Measurements from ENCODE around the gene CIDEB. TPM values are rescaled to one million over a fixed set of nuclear protein-coding genes. Genes with fewer than 3 reads are reported as not detected.

CIDEB gene
- total RNA-seq, 4 donors from 2014 or later: 6.7 to 168 (median 23.6) TPM

GRCh38 chr14:24273422-24273998, 34.3 kb downstream of the CIDEB start:
- intact Hi-C loops (cut with DNase I; ENCODE audit: low total_unique reads): no loop called here
- Histone ChIP-seq H3K27ac (peak overlapping the region in 2 of 4 donors; percentile 12 to 23), H3K4me3 (no peak overlapping the region), H3K36me3 (no peaks in the 10 kb centered on the region), H3K4me1 (peaks cover 0 to 15% (median 2%) of the 10 kb centered on the region in 4 donors), H3K27me3 (no peaks in the 10 kb centered on the region), H3K9me3 (no peaks in the 10 kb centered on the region)
- in situ Hi-C loops (cut with MboI; ENCODE audit: low pct_ligation_motif_present in 1 of 4, low pct_unique_long_range_greater_than_20kb in 1 of 4, low sequenced_read_pairs in 3 of 4): no loop called here
- WGBS, 2 donors (ENCODE audit: low coverage in 1 of 2): 56 to 78% methylated on average over 1 to 3 of the region's 3 CpGs
- DNase-seq: no peak
- TF ChIP-seq EP300 (IDR thresholded peaks at IDR 0.05; ENCODE audit: low read depth): no peak
- no peak for TF ChIP-seq CTCF (IDR thresholded peaks at IDR 0.05)
- TF ChIP-seq POLR2A (IDR thresholded peaks at IDR 0.05): no peak
- no peak for TF ChIP-seq POLR2AphosphoS5 (IDR thresholded peaks at IDR 0.05)

GRCh38 chr14:24272467-24272866, 35.3 kb downstream of the CIDEB start:
- Histone ChIP-seq H3K36me3 (peaks cover 0 to 4% (median 0%) of the 10 kb centered on the region in 4 donors), H3K27ac (no peak overlapping the region), H3K27me3 (no peaks in the 10 kb centered on the region), H3K4me3 (no peak overlapping the region), H3K4me1 (peaks cover 0 to 15% (median 2%) of the 10 kb centered on the region in 4 donors), H3K9me3 (no peaks in the 10 kb centered on the region)
- DNase-seq: no peak
- WGBS, 2 donors (ENCODE audit: low coverage in 1 of 2): 91 to 100% methylated on average over 2 of the region's 2 CpGs
- TF ChIP-seq CTCF (IDR thresholded peaks at IDR 0.05) (no peak), POLR2A (IDR thresholded peaks at IDR 0.05) (no peak), POLR2AphosphoS5 (IDR thresholded peaks at IDR 0.05) (no peak), EP300 (IDR thresholded peaks at IDR 0.05; ENCODE audit: low read depth) (no peak)
- in situ Hi-C loops (cut with MboI; ENCODE audit: low pct_ligation_motif_present in 1 of 4, low pct_unique_long_range_greater_than_20kb in 1 of 4, low sequenced_read_pairs in 3 of 4) (no loop called here), intact Hi-C loops (cut with DNase I; ENCODE audit: low total_unique reads) (no loop called here)

GRCh38 chr14:24271834-24272263, 35.9 kb downstream of the CIDEB start:
- DNase-seq: no peak
- intact Hi-C loops (cut with DNase I; ENCODE audit: low total_unique reads) (no loop called here), in situ Hi-C loops (cut with MboI; ENCODE audit: low pct_ligation_motif_present in 1 of 4, low pct_unique_long_range_greater_than_20kb in 1 of 4, low sequenced_read_pairs in 3 of 4) (no loop called here)
- Histone ChIP-seq H3K9me3 (no peaks in the 10 kb centered on the region), H3K27me3 (no peaks in the 10 kb centered on the region), H3K4me3 (peak overlapping the region; percentile 76 to 92 (median 86)), H3K4me1 (peaks cover 0 to 15% (median 2%) of the 10 kb centered on the region in 4 donors), H3K36me3 (peaks cover 0 to 8% (median 0%) of the 10 kb centered on the region in 4 donors), H3K27ac (peak overlapping the region; percentile 93 to 98 (median 97))
- TF ChIP-seq POLR2AphosphoS5 (IDR thresholded peaks at IDR 0.05): no peak
- TF ChIP-seq EP300 (IDR thresholded peaks at IDR 0.05; ENCODE audit: low read depth): no peak
- no peak for TF ChIP-seq POLR2A (IDR thresholded peaks at IDR 0.05)
- TF ChIP-seq CTCF (IDR thresholded peaks at IDR 0.05): no peak
- WGBS, 2 donors (ENCODE audit: low coverage in 1 of 2): 0 to 13% methylated on average over 2 to 3 of the region's 3 CpGs

GRCh38 chr14:24271134-24271833, 36.5 kb downstream of the CIDEB start, which contains the start of gene RABGGTA:
Gene RABGGTA (minus strand): TSS chr14:24271597. CDS start chr14:24271115, 482 bp downstream.
- Histone ChIP-seq H3K36me3 (peaks cover 0 to 12% (median 0%) of the 10 kb centered on the region in 4 donors), H3K4me3 (peak within 1 kb of the TSS; percentile 76 to 92 (median 86)), H3K27me3 (no peaks in the 10 kb centered on the region), H3K27ac (peak within 1 kb of the TSS; percentile 93 to 98 (median 97)), H3K4me1 (peaks cover 0 to 15% (median 2%) of the 10 kb centered on the region in 4 donors), H3K9me3 (no peaks in the 10 kb centered on the region)
- WGBS, 2 donors (ENCODE audit: low coverage in 1 of 2): 0 to 1% methylated on average over 2 to 49 of the region's 61 CpGs
- intact Hi-C loops (cut with DNase I; ENCODE audit: low total_unique reads): no loop called here
- TF ChIP-seq POLR2A (IDR thresholded peaks at IDR 0.05) (peak; percentile 75), POLR2AphosphoS5 (IDR thresholded peaks at IDR 0.05) (peak; percentile 45 to 84 (median 72)), EP300 (IDR thresholded peaks at IDR 0.05; ENCODE audit: low read depth) (no peak), CTCF (IDR thresholded peaks at IDR 0.05) (peak; percentile 61 to 84 (median 69))
- DNase-seq: peak; percentile 93
- in situ Hi-C loops (cut with MboI; ENCODE audit: low pct_ligation_motif_present in 1 of 4, low pct_unique_long_range_greater_than_20kb in 1 of 4, low sequenced_read_pairs in 3 of 4): no loop called here
